Keratinocyte (primary cell): ENCODE results near the gene BCL6B. TPM values are rescaled to one million over a fixed set of nuclear protein-coding genes. Genes with fewer than 3 reads are reported as not detected.

ENCODE experiments used
- DNase-seq: peaks from one replicate; pipeline ENCODE4 v3.0.0-alpha.2; 2011; ENCODE audit warnings: low read depth, missing footprints, low spot score
- FAIRE-seq: peaks from 2 replicates; lab custom pipeline; 2011; peaks lifted over from hg19 to GRCh38; lab: Jason Lieb, UNC
- H2AFZ ChIP-seq: 2 replicates; pipeline ENCODE4 v1.6.0; 2012; ENCODE audit warnings: low read length, control low read depth, inconsistent platforms; ENCODE audit not compliant: control insufficient read depth
- H3K27ac ChIP-seq: 2 replicates; pipeline ENCODE4 v1.5.1; 2011; ENCODE audit warnings: low read length; ENCODE audit not compliant: control insufficient read depth, insufficient read depth
- H3K27me3 ChIP-seq: 3 replicates; pipeline ENCODE4 v1.6.0; 2011; ENCODE audit warnings: low read length; ENCODE audit not compliant: control insufficient read depth, insufficient read depth; ENCODE audit errors: extremely low read depth
- H3K36me3 ChIP-seq, 2 experiments: 2 replicates in 1 of 2; 3 replicates in 1 of 2; pipeline ENCODE4 v1.5.1; 2011; ENCODE audit warnings: low read length in 2 of 2, mild to moderate bottlenecking in 1 of 2; ENCODE audit not compliant: control insufficient read depth in 2 of 2, insufficient read depth in 2 of 2; ENCODE audit errors: extremely low read depth in 1 of 2
- H3K4me1 ChIP-seq: 3 replicates; pipeline ENCODE4 v1.5.1; 2011; ENCODE audit warnings: low read length; ENCODE audit not compliant: control insufficient read depth, insufficient read depth; ENCODE audit errors: extremely low read depth
- H3K4me2 ChIP-seq: 3 replicates; pipeline ENCODE4 v1.6.0; 2011; ENCODE audit warnings: low read depth, low read length; ENCODE audit not compliant: control insufficient read depth, insufficient read depth; ENCODE audit errors: extremely low read depth
- H3K4me3 ChIP-seq, 3 experiments: fragments of 200-600 bp in 1 of 3; sonication (generic) in 1 of 3; 2 replicates in 2 of 3; 3 replicates in 1 of 3; pipeline ENCODE4 v1.5.1; 2011 to 2016; ENCODE audit warnings: low read length in 3 of 3, mild to moderate bottlenecking in 3 of 3, control low read depth in 2 of 3, inconsistent platforms in 1 of 3, low read depth in 1 of 3, mixed read lengths in 1 of 3, mixed run types in 1 of 3, moderate library complexity in 1 of 3; ENCODE audit not compliant: control insufficient read depth in 2 of 3, insufficient read depth in 2 of 3; ENCODE audit errors: extremely low read depth in 1 of 3
- H3K79me2 ChIP-seq: 2 replicates; pipeline ENCODE4 v1.6.0; 2012; ENCODE audit warnings: low read length; ENCODE audit not compliant: control insufficient read depth, insufficient read depth
- H3K9ac ChIP-seq: 3 replicates; pipeline ENCODE4 v1.6.0; 2011; ENCODE audit warnings: low read length; ENCODE audit not compliant: control insufficient read depth, insufficient read depth; ENCODE audit errors: extremely low read depth
- H3K9me1 ChIP-seq: 3 replicates; pipeline ENCODE4 v1.6.0; 2011; ENCODE audit warnings: low read length; ENCODE audit not compliant: control insufficient read depth, insufficient read depth; ENCODE audit errors: extremely low read depth
- H3K9me3 ChIP-seq: 2 replicates; pipeline ENCODE4 v1.5.1; 2012; ENCODE audit warnings: low read depth, low read length; ENCODE audit not compliant: control insufficient read depth
- H4K20me1 ChIP-seq: 3 replicates; pipeline ENCODE4 v1.6.0; 2011; ENCODE audit warnings: low read length; ENCODE audit not compliant: control insufficient read depth, insufficient read depth; ENCODE audit errors: extremely low read depth
- EZH2 ChIP-seq: IDR thresholded peaks from one replicate; pipeline ENCODE4 v1.6.1; 2012; ENCODE audit warnings: inconsistent platforms, mild to moderate bottlenecking, low read length, moderate library complexity
- dilution Hi-C: fragments of 300-500 bp; cut with MboI; formaldehyde crosslinking; loops from one replicate; pipeline ENCODE4 v1.7.0; 2020; ENCODE audit warnings: low sequenced_read_pairs; ENCODE audit not compliant: extremely low pct_ligation_motif_present
- polyA plus RNA-seq, 5 experiments: library from polyadenylated mRNA; depleted of rRNA in 3 of 5; stranded (reverse) in 3 of 5; stranded (forward) in 1 of 5; unstranded in 1 of 5; fragments of >200 nt; gene quantifications; 1 replicate in 1 of 5; 2 replicates in 3 of 5; 3 replicates in 1 of 5; pipeline versions ENCODE4 v1.2.1 to v1.2.3, GENCODE V29; 2011 to 2012; ENCODE audit warnings: missing spikeins in 2 of 5, low read depth in 1 of 5, low replicate concordance in 1 of 5
- small RNA-seq, 3 experiments: library from RNA; depleted of rRNA; stranded (forward); fragments of <200 nt; gene quantifications; one replicate each; pipeline ENCODE3, GENCODE V24; 2012; ENCODE audit warnings: low read depth in 3 of 3, low replicate concordance in 1 of 3; ENCODE audit not compliant: insufficient read length in 3 of 3
- TF ChIP-seq, protein P1 (sequence below), 3 experiments: IDR thresholded peaks in 1 of 3; conservative IDR thresholded peaks in 1 of 3; optimal IDR thresholded peaks in 1 of 3; 2 replicates in 2 of 3; 3 replicates in 1 of 3; pipeline versions ENCODE3 to v1.5.1; 2011; ENCODE audit warnings: low read length in 3 of 3, mild to moderate bottlenecking in 3 of 3, moderate library complexity in 2 of 3, control low read depth in 1 of 3, inconsistent platforms in 1 of 3; ENCODE audit not compliant: insufficient read depth in 2 of 3; ENCODE audit errors: extremely low read depth in 1 of 3

Gene BCL6B
- polyA plus RNA-seq, 1 donor (not counting 4 experiments of a cell fraction or from before 2014, with no cell fraction given), result not detected

DNA sequence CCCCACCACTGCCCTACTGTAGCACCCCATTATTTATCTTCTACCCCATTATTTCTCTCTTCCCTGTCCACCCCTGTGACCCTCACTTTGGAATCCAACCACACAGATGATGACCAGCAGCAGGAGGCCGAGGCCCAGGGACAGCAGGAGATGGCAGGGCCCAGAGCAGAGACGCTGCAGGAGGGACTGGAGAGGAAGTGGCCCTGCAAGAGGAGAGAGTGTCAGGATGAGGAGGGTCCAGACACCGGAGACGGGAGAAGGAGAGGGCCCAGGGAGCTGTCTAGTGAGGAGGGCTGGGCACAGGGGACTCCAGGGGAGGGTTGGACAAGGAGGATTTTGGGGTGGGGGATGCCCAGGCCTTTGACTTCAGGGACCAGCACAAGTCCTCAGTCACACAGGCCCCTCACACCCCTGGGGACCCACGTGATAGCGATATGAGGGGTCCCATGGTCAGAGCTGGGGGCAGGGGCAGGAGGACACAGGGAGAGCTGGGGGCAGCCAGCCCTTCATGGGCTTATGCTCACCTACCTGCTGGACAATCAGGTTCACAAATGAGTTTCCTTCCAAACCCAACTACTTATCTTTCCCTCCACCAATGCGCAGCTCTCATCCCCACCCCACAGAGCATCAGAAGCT lies 55.2 kb downstream of the BCL6B start:
- Histone ChIP-seq H4K20me1 (no peaks in the 10 kb centered on the region), H3K27ac (no peak overlapping the region), H3K9me1 (no peaks in the 10 kb centered on the region), H3K4me2 (no peak overlapping the region), H3K9ac (no peak overlapping the region), H2AFZ (no peak overlapping the region), H3K79me2 (no peaks in the 10 kb centered on the region), H3K27me3 (peaks cover 11% of the 10 kb centered on the region), H3K4me1 (no peaks in the 10 kb centered on the region), H3K36me3 (no peaks in the 10 kb centered on the region), H3K4me3 (no peak overlapping the region), H3K9me3 (no peaks in the 10 kb centered on the region)
- no peak for TF ChIP-seq EZH2
- FAIRE-seq, result no peak
- DNase-seq, result no peak
- dilution Hi-C loops, result no loop called here

- TF ChIP-seq, protein P1, sequence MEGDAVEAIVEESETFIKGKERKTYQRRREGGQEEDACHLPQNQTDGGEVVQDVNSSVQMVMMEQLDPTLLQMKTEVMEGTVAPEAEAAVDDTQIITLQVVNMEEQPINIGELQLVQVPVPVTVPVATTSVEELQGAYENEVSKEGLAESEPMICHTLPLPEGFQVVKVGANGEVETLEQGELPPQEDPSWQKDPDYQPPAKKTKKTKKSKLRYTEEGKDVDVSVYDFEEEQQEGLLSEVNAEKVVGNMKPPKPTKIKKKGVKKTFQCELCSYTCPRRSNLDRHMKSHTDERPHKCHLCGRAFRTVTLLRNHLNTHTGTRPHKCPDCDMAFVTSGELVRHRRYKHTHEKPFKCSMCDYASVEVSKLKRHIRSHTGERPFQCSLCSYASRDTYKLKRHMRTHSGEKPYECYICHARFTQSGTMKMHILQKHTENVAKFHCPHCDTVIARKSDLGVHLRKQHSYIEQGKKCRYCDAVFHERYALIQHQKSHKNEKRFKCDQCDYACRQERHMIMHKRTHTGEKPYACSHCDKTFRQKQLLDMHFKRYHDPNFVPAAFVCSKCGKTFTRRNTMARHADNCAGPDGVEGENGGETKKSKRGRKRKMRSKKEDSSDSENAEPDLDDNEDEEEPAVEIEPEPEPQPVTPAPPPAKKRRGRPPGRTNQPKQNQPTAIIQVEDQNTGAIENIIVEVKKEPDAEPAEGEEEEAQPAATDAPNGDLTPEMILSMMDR (optimal IDR thresholded peaks at IDR 0.05 in 1 of 3, IDR thresholded peaks at IDR 0.05 in 1 of 3, conservative IDR thresholded peaks at IDR 0.05 in 1 of 3; ENCODE audit: extremely low read depth in 1 of 3, insufficient read depth in 2 of 3, low read length in 3 of 3), result no peak
- TF ChIP-seq EZH2, result no peak
- no peak overlapping the region for H3K4me2 ChIP-seq
- H3K4me3 ChIP-seq, result no peak overlapping the region
- H3K9me1 ChIP-seq, result no peaks in the 10 kb centered on the region
- H3K79me2 ChIP-seq, result no peaks in the 10 kb centered on the region
- DNase-seq, result no peak
- FAIRE-seq, result no peak
- no peaks in the 10 kb centered on the region for H3K36me3 ChIP-seq
- H3K4me1 ChIP-seq, result no peaks in the 10 kb centered on the region
- no peak overlapping the region for H3K27ac ChIP-seq
- no peaks in the 10 kb centered on the region for H3K9me3 ChIP-seq
- H3K27me3 ChIP-seq, result peaks cover 11% of the 10 kb centered on the region
- dilution Hi-C loops, result no loop called here
- no peak overlapping the region for H3K9ac ChIP-seq
- no peak overlapping the region for H2AFZ ChIP-seq
- no peaks in the 10 kb centered on the region for H4K20me1 ChIP-seq
Measured at GRCh38 chr17:7078711-7079110, 55.9 kb downstream of the BCL6B start.

Small RNA genes lying within 50 kb of the gene (small RNA-seq; reads per million reads assigned to genes)
- 0 reads per million in 3 experiments for gene AC120057.1

Other genes with a start within 250 kb of the BCL6B start
- 1.9 to 3.3 TPM (median 2.5 TPM) in 3 replicates for gene FBXO39, start 246.8 kb upstream of the BCL6B start, polyA plus RNA-seq
- not detected in 3 replicates for gene TEKT1, start 191.3 kb upstream of the BCL6B start, polyA plus RNA-seq
- 0.19 to 0.35 TPM (median 0.22 TPM) in 3 replicates for gene ALOX12, start 27.0 kb upstream of the BCL6B start, polyA plus RNA-seq
- 87.0 to 267 TPM (median 99.7 TPM) in 3 replicates for gene RNASEK, start 10.4 kb upstream of the BCL6B start, polyA plus RNA-seq
- 2.2 to 6.9 TPM (median 2.7 TPM) in 3 replicates for gene SLC16A13, start 13.0 kb downstream of the BCL6B start, polyA plus RNA-seq
- 0.09 TPM in 1 of 3 replicates, not detected in the others for gene SLC16A11, start 21.0 kb downstream of the BCL6B start, polyA plus RNA-seq
- gene CLEC10A, start 57.2 kb downstream of the BCL6B start, polyA plus RNA-seq, result not detected in 3 replicates
- not detected in 3 replicates for gene ASGR2, start 91.8 kb downstream of the BCL6B start, polyA plus RNA-seq
- 0.12 to 0.22 TPM (median 0.18 TPM) in 3 replicates for gene ASGR1, start 156.3 kb downstream of the BCL6B start, polyA plus RNA-seq
- gene DLG4, start 196.8 kb downstream of the BCL6B start, polyA plus RNA-seq, result 4.5 to 7.2 TPM (median 5.5 TPM) in 3 replicates
- gene ACADVL, start 196.9 kb downstream of the BCL6B start, polyA plus RNA-seq, result 300 to 633 TPM (median 301 TPM) in 3 replicates
- gene DVL2, start 211.5 kb downstream of the BCL6B start, polyA plus RNA-seq, result 3.7 to 6.3 TPM (median 4.7 TPM) in 3 replicates
- gene PHF23, start 216.4 kb downstream of the BCL6B start, polyA plus RNA-seq, result 52.8 to 61.6 TPM (median 55.3 TPM) in 3 replicates
- 271 to 416 TPM (median 391 TPM) in 3 replicates for gene GABARAP, start 219.4 kb downstream of the BCL6B start, polyA plus RNA-seq
- gene CTDNEP1, start 228.7 kb downstream of the BCL6B start, polyA plus RNA-seq, result 60.8 to 143 TPM (median 66.2 TPM) in 3 replicates
- gene ELP5, start 229.2 kb downstream of the BCL6B start, polyA plus RNA-seq, result 19.4 to 24.9 TPM (median 21.4 TPM) in 3 replicates
- gene CLDN7, start 239.4 kb downstream of the BCL6B start, polyA plus RNA-seq, result 6.3 to 9.0 TPM (median 6.8 TPM) in 3 replicates